ENCODE measurements around the gene POU2F1.
A peak's percentile ranks its signal among the peaks of the same experiment; 100 is the strongest.
"Not testable (repeated sequence)": the region's sequence is repeated elsewhere in the genome, so short reads cannot be mapped to it uniquely, and the experiment has no call there.

Gene POU2F1

GRCh38 chr1:167206166-167206835, 14.4 kb upstream of the POU2F1 start:
- DNase-seq: no peak

GRCh38 chr1:167207940-167208623, 12.6 kb upstream of the POU2F1 start:
- no peak for DNase-seq

- no peak for DNase-seq
Measured at GRCh38 chr1:167208624-167208976, 12.1 kb upstream of the POU2F1 start.

GRCh38 chr1:167209044-167209443, 11.6 kb upstream of the POU2F1 start:
- DNase-seq: no peak

GRCh38 chr1:167210966-167211674, 9.6 kb upstream of the POU2F1 start:
- no peak for DNase-seq

GRCh38 chr1:167212025-167212424, 8.7 kb upstream of the POU2F1 start:
- DNase-seq: no peak

- DNase-seq: no peak
Measured at GRCh38 chr1:167216809-167217208, 3.9 kb upstream of the POU2F1 start.

- DNase-seq: no peak
Measured at GRCh38 chr1:167219194-167219593, 1.5 kb upstream of the POU2F1 start.

GRCh38 chr1:167219646-167220536, 795 bp upstream of the POU2F1 start:
- DNase-seq: peak; percentile 90

GRCh38 chr1:167221126-167221737, 546 bp downstream of the POU2F1 start:
- DNase-seq: peak; percentile 23

- peak; percentile 82 for DNase-seq
Measured at GRCh38 chr1:167221738-167222610, 1.3 kb downstream of the POU2F1 start.

- DNase-seq: peak; percentile 40
Measured at GRCh38 chr1:167223144-167224103, 2.7 kb downstream of the POU2F1 start.

- not testable (repeated sequence) for DNase-seq
Measured at GRCh38 chr1:167224734-167225235, 4.1 kb downstream of the POU2F1 start.

GRCh38 chr1:167225920-167226319, 5.2 kb downstream of the POU2F1 start:
- no peak for DNase-seq

- DNase-seq: no peak
Measured at GRCh38 chr1:167227934-167228378, 7.3 kb downstream of the POU2F1 start.

- DNase-seq: no peak
Measured at GRCh38 chr1:167229719-167230385, 9.2 kb downstream of the POU2F1 start.

- DNase-seq: no peak
Measured at GRCh38 chr1:167230437-167230836, 9.8 kb downstream of the POU2F1 start.

- DNase-seq: no peak
Measured at GRCh38 chr1:167231873-167232450, 11.3 kb downstream of the POU2F1 start.

GRCh38 chr1:167232801-167233200, 12.1 kb downstream of the POU2F1 start:
- DNase-seq: no peak
